Osteoblast (primary cell): ENCODE results near the gene GIPR. TPM values are rescaled to one million over a fixed set of nuclear protein-coding genes. Genes with fewer than 3 reads are reported as not detected.

ENCODE experiments used
- DNase-seq: peaks from one replicate; pipeline ENCODE4 v3.0.0; 2011; ENCODE audit warnings: low spot score, mixed read lengths; ENCODE audit not compliant: insufficient read length; ENCODE audit errors: missing footprints
- H2AFZ ChIP-seq: 2 replicates; pipeline ENCODE4 v1.6.0; 2011; ENCODE audit warnings: mild to moderate bottlenecking, low read length
- H3K27ac ChIP-seq: 2 replicates; pipeline ENCODE4 v1.5.1; 2011; ENCODE audit warnings: mild to moderate bottlenecking, low read depth, low read length, moderate library complexity
- H3K27me3 ChIP-seq: 2 replicates; pipeline ENCODE4 v1.6.0; 2012; ENCODE audit warnings: mild to moderate bottlenecking, control low read depth, inconsistent platforms, low read length, moderate library complexity; ENCODE audit not compliant: insufficient read depth
- H3K36me3 ChIP-seq: 2 replicates; pipeline ENCODE4 v1.5.1; 2011; ENCODE audit warnings: mild to moderate bottlenecking, low read length, control low read depth, moderate library complexity; ENCODE audit not compliant: insufficient read depth
- H3K4me1 ChIP-seq: 2 replicates; pipeline ENCODE4 v1.5.1; 2011; ENCODE audit warnings: mild to moderate bottlenecking, low read length, control low read depth, moderate library complexity; ENCODE audit not compliant: insufficient read depth
- H3K4me2 ChIP-seq: 2 replicates; pipeline ENCODE4 v1.6.0; 2011; ENCODE audit warnings: mild to moderate bottlenecking, low read length; ENCODE audit not compliant: insufficient read depth
- H3K4me3 ChIP-seq: fragments of 200-600 bp; sonication (generic); 3 replicates; pipeline ENCODE4 v1.5.1; 2012; ENCODE audit warnings: mild to moderate bottlenecking, low read length, inconsistent platforms; ENCODE audit not compliant: insufficient read depth
- H3K79me2 ChIP-seq: 2 replicates; pipeline ENCODE4 v1.6.0; 2012; ENCODE audit warnings: mild to moderate bottlenecking, low read length, control low read depth, inconsistent platforms; ENCODE audit not compliant: insufficient read depth
- H3K9me3 ChIP-seq: 2 replicates; pipeline ENCODE4 v1.5.1; 2011; ENCODE audit warnings: low read depth, low read length, control low read depth
- H4K20me1 ChIP-seq: 2 replicates; pipeline ENCODE4 v1.6.0; 2012; ENCODE audit warnings: mild to moderate bottlenecking, low read length, control low read depth; ENCODE audit not compliant: insufficient read depth
- total RNA-seq: library from RNA; depleted of rRNA; stranded (reverse); fragments of >200 nt; gene quantifications from 2 replicates; pipeline ENCODE4 v1.2.3, GENCODE V29; 2012
- TF ChIP-seq, protein P1 (sequence below): IDR thresholded peaks from 2 replicates; pipeline ENCODE4 v1.5.1; 2011; ENCODE audit warnings: mild to moderate bottlenecking, low read depth, low read length, moderate library complexity; ENCODE audit errors: extremely low read depth

Gene GIPR
- total RNA-seq, 1 donor = under 0.01 TPM

DNA sequence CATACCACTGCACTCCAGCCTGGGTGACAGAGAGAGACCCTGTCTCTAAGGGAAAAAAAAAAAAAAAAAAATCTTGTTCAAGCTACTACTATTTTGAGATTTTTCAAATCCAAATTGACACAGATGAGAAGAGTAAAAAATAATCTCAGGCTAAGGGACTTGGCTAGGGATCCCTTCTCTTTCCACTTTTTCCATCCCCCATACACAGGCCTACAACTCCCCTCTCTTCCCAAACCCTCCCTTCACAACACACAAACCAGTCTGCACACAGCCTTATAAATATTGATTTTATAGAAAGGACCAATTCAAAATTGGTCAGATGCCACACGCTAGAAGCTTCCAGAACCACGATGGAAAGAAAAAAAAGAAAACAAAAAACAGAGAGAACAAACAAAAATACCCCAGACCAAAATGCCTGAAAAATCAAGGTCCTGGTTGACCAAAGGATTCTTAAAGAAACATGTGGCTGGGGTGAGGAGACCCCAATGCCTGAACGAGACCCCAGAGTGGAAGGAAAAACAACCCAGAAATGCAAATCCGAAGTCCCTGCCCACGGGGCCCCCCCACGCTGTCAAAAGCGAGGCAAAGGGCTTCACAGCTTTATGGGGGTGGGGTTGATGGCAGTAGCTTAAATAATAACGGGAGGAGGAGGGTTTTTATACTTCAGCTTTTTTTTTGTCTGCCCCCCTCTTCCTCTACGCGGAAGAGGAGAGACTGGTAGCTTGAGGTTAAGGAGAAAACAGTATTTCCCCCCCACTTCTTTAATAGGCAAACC lies 42.5 kb downstream of the GIPR start:
- no peaks in the 10 kb centered on the region for H3K9me3 ChIP-seq
- H3K27me3 ChIP-seq = no peaks in the 10 kb centered on the region
- H3K4me3 ChIP-seq = no peak overlapping the region
- DNase-seq = peak; percentile 52
- peaks cover 3% of the 10 kb centered on the region for H4K20me1 ChIP-seq
- H2AFZ ChIP-seq = no peak overlapping the region
- no peak overlapping the region for H3K4me2 ChIP-seq
- peaks cover 47% of the 10 kb centered on the region for H3K79me2 ChIP-seq
- no peaks in the 10 kb centered on the region for H3K36me3 ChIP-seq
- TF ChIP-seq, protein P1, sequence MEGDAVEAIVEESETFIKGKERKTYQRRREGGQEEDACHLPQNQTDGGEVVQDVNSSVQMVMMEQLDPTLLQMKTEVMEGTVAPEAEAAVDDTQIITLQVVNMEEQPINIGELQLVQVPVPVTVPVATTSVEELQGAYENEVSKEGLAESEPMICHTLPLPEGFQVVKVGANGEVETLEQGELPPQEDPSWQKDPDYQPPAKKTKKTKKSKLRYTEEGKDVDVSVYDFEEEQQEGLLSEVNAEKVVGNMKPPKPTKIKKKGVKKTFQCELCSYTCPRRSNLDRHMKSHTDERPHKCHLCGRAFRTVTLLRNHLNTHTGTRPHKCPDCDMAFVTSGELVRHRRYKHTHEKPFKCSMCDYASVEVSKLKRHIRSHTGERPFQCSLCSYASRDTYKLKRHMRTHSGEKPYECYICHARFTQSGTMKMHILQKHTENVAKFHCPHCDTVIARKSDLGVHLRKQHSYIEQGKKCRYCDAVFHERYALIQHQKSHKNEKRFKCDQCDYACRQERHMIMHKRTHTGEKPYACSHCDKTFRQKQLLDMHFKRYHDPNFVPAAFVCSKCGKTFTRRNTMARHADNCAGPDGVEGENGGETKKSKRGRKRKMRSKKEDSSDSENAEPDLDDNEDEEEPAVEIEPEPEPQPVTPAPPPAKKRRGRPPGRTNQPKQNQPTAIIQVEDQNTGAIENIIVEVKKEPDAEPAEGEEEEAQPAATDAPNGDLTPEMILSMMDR = no peak
- H3K4me1 ChIP-seq = peaks cover 8% of the 10 kb centered on the region
- no peak overlapping the region for H3K27ac ChIP-seq

DNA sequence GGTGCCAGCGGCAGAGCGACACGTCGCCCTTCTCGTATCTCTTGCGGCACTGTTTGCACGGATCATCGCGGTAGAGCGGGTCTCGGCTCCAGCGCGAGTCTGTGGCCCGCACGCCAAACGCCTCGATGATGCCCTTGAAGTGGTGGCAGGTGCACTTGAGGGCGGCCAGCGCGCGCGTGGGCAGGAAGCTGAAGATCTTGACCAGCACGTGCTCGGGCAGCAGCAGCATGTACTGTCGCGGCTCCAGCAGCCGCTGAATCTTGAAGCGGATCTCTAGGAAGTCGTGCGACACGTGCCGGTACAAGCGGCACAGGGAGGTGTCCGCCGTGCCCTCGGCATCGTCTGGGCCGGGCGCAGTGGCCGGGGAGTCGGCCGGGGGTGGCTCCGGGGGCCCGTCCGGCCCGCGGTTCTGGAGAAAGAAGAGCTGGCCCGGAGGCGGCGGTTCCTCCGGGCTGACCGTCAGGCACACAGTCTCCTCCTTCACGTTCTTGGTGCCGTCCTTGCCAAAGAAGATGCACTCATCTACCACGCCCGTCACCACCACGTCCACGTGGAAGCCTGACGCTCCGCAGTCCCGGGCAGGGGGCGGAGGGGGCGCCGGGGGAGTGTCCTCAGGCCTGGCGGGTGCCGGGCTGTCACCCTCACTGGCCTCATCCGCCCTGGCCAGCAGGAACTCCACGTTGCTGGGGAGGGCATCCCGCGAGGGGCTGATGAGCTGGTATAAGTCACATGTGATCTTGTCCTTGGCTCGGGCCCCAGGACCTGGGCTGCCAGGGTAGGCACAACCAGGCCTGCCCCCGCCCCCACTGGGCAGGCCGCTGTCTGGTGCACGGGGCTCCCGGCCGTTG lies 44.1 kb downstream of the GIPR start:
- Histone ChIP-seq H3K9me3 (no peaks in the 10 kb centered on the region), H2AFZ (no peak overlapping the region)
- DNase-seq = no peak

DNA sequence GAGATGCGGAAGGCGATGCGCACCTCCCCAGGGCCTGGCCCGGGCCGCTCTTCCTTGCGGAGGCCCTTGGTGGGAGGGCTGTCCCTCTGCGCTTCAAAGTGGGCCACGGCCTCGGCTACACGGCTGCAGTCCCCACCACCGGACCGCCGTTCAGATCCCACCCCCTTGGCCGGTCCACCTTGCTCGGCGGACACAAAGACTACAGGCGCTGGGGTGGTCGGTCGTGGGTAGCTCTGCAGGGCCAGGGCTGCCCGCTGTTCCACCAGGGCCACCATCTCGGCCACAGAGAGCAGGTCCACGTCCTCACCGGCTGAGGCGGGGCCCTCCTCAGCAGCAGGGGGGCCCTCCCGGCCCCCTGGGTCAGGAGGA lies 44.7 kb downstream of the GIPR start:
- Histone ChIP-seq H3K9me3 (no peaks in the 10 kb centered on the region), H3K4me2 (no peak overlapping the region), H3K4me1 (peaks cover 12% of the 10 kb centered on the region), H3K27ac (no peak overlapping the region), H3K79me2 (peaks cover 61% of the 10 kb centered on the region), H3K4me3 (no peak overlapping the region), H3K36me3 (no peaks in the 10 kb centered on the region), H4K20me1 (peaks cover 3% of the 10 kb centered on the region), H3K27me3 (no peaks in the 10 kb centered on the region), H2AFZ (no peak overlapping the region)
- TF ChIP-seq, protein P1 = no peak
- no peak for DNase-seq

More for the DNA sequence above, 44.1 kb downstream of the GIPR start:
- Histone ChIP-seq H3K79me2 (peaks cover 61% of the 10 kb centered on the region), H3K27me3 (no peaks in the 10 kb centered on the region), H3K27ac (no peak overlapping the region), H3K4me1 (peaks cover 15% of the 10 kb centered on the region), H4K20me1 (peaks cover 3% of the 10 kb centered on the region), H3K4me3 (no peak overlapping the region), H3K4me2 (no peak overlapping the region), H3K36me3 (no peaks in the 10 kb centered on the region)
- TF ChIP-seq, protein P1 = no peak

DNA sequence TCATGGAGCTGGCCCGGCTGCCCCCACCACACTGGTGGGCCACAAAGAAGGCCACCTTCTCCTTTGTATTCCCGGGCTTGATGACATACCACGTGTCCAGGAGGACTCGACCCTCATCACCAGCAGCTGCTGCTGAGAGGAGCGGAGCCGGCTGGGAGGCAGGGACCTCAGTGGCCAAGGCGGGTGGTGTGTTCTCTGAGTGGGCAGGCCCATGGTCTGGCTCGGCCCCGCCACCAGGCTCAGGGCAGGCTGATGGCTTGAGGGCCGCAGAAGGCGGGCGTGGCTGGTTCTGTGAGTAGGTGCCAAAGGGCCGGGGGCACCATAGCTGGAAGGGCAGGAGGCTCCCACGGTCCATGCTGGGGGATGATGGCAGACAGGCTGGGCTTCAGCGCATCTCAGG lies 45.1 kb downstream of the GIPR start:
- TF ChIP-seq, protein P1 = no peak
- Histone ChIP-seq H3K4me1 (peaks cover 16% of the 10 kb centered on the region), H3K27ac (no peak overlapping the region), H3K4me2 (no peak overlapping the region), H3K36me3 (no peaks in the 10 kb centered on the region), H4K20me1 (peaks cover 3% of the 10 kb centered on the region), H3K4me3 (no peak overlapping the region), H3K79me2 (peaks cover 65% of the 10 kb centered on the region), H3K9me3 (no peaks in the 10 kb centered on the region), H2AFZ (no peak overlapping the region), H3K27me3 (no peaks in the 10 kb centered on the region)
- DNase-seq = peak; percentile 65
